Measurements from ENCODE around the gene BZW1. TPM values are rescaled to one million over a fixed set of nuclear protein-coding genes. Genes with fewer than 3 reads are reported as not detected.

BZW1 gene
- total RNA-seq: 358 and 599 TPM in 2 replicates

DNA sequence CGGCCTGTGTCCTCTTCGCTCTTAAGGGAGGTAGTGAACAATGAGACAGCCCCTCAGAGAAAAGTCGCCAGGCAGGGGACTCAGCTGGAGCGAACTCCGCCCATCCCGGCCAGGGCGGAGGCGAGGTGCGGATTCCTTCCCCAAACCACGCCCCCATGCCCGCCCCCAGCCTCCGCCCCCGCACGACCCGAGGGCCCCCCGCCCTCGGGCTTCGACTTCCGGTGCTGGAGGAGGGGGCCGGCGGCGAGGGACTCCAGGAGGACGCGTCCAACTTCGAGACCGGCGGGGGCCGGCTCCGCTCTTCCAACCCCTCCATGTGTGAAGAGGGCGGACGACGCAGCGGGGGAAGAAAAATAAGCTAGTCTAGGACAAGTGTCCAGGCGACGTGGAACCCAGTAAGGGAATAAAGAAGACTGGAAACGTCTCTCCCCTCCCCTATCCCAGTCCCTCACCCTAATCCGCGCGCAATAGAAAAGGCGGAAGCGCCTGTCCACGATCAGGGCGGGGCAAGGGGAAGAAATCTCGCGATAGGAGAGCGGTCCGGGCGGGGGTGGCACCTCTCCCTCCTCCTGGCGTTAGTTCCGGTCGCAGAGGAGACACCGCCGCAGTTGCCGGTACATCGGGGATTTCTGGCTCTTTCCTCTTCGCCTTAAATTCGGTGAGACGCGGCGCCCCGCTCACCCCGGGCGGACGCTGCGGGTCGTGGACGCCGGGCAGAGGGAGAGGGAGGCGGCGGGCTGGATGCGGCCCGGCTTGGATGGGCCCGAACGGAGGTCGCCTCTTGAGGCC lies at the start of gene BZW1:
Gene BZW1, plus strand, starts transcription at position 578 of the 789 bp plus-strand sequence. CDS start 1,308 bp downstream, outside the sequence.

DNA sequence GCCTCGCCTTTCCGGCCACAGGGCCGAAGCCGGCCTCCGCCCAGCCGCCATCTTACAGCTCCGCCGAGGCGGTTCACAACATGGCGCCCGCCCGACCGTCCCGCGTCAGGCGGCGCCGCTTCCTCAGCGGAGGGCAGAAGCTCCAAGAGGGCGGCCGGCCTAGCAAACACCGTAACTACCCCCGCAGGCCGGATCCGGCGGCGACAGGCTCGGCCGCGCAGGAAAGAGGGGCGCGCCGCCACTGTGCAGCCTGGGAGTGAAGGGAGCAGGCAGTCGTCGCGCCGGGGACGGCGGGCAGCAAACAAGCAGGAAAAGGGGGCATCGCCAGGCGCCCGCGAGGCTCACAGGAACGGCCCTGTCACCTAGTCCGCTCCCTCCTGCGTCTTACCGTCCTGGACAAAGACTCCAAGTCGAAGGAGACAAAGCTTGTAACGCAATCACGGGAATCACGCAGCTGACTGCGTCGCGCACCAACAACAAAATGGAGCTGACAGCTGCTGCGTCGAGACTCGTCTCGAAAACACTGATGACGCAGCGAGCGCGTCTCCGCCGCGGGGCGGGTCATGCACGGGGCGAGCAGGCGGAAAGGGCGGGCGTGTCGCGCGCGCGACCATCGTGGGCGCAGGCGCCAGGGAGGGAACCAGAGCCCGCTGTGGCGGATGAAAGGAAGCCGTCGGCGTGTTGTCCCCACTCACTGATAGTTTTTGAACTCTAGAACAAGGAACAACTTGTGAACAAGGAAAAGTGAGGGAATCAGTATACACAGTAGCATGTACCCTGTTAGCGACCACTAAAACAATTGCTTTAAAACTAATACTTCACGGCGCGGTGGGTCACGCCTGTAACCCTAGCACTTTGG lies 52.7 kb downstream of the BZW1 start, which contains the start of gene CLK1:
Gene CLK1, minus strand, starts transcription at position 483 of the 859 bp plus-strand sequence. CDS start 2,796 bp downstream, outside the sequence.

Small RNAs within 50 kb of the gene (small RNA-seq; reads per million reads assigned to genes)
- gene RF00019: not detected
- 0.17 reads per million for gene RNA5SP115
- gene RNU1-133P: 0.14 reads per million
- gene RNU6-31P: not detected

Other genes starting within 250 kb of the BZW1 start
- 3.5 and 23.0 TPM in 2 replicates for gene AOX1, start 225.9 kb upstream of the BZW1 start, total RNA-seq
- 44.6 and 82.1 TPM in 2 replicates for gene CLK1, start 52.7 kb downstream of the BZW1 start, total RNA-seq
- 20.9 and 59.3 TPM in 2 replicates for gene PPIL3, start 77.2 kb downstream of the BZW1 start, total RNA-seq
- 20.0 and 21.9 TPM in 2 replicates for gene NIF3L1, start 77.5 kb downstream of the BZW1 start, total RNA-seq
- 12.2 and 15.2 TPM in 2 replicates for gene ORC2, start 151.8 kb downstream of the BZW1 start, total RNA-seq